ENCODE results near the gene SLC39A9. TPM values are rescaled to one million over a fixed set of nuclear protein-coding genes. Genes with fewer than 3 reads are reported as not detected.

The SLC39A9 gene
- total RNA-seq, 2 experiments from 2014 or later: 47.9 to 48.2 TPM

DNA sequence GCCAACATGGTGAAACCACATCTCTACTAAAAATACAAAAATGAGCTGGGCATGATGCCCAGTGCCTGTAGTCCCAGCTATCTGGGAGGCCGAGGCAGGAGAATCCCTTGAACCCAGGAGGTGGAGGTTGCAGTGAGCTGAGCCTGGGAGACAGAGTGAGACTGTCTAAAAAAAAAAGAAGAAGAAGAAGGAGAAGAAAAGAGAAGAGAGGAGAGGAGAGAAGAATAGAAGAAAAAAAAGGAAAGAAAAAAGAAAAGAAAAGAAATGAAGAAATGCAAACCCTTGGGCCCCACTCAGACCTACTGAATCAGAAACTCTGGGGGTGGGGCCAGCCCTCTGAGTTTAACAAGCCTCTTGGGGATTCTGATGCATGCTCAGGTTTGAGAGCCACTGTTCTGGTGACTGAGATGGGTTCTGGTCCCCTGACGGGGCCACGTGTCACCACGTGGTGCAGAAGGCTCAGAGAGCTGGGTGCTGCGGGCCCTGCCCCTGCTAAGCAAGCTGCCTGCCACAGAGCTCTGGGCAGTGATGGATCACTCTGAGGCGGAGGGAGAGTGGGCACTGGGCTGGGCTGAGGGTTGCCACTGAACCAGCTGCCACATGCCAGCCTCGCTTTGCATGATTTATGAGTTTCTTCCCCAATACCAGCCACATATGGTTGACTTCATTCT, 37.9 kb upstream of the SLC39A9 start:
- Mint-ChIP-seq H3K4me1 (peaks cover 17% of the 10 kb centered on the region), H3K4me3 (no peak overlapping the region), H3K36me3 (no peaks in the 10 kb centered on the region), H3K9me3 (no peaks in the 10 kb centered on the region), H3K27ac (no peak overlapping the region), H3K27me3 (peaks cover 7% of the 10 kb centered on the region)
- no peak for DNase-seq

- no peak for DNase-seq
- Mint-ChIP-seq H3K4me1 (peaks cover 14% of the 10 kb centered on the region), H3K9me3 (no peaks in the 10 kb centered on the region), H3K36me3 (no peaks in the 10 kb centered on the region), H3K27ac (no peak overlapping the region), H3K4me3 (no peak overlapping the region), H3K27me3 (peaks cover 7% of the 10 kb centered on the region)
Measured at GRCh38 chr14:69363055-69363454, 35.4 kb upstream of the SLC39A9 start.

DNA sequence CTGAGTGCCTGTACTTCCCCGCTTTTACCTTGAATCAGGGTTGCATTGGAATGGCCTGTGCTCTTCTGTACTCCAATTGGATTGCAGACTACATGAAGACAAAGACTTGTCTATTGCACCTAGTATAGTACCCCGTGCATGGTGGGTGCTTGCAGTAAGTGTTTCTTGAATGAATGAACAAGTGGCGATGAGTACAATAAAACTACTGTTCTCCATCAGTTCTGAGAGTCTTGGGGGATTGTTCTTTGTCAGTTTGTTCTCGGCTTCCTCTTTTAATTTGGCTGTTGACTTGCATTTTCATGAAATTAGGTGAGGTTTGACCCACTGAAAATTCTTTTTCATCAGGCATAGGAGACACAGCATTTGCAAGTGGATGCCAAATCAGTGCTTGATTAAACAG, 34.5 kb upstream of the SLC39A9 start:
- peaks cover 7% of the 10 kb centered on the region for H3K27me3 Mint-ChIP-seq
- H3K9me3 Mint-ChIP-seq: no peaks in the 10 kb centered on the region
- no peak overlapping the region for H3K4me3 Mint-ChIP-seq
- peaks cover 9% of the 10 kb centered on the region for H3K4me1 Mint-ChIP-seq
- no peak for DNase-seq
- no peak overlapping the region for H3K27ac Mint-ChIP-seq
- no peaks in the 10 kb centered on the region for H3K36me3 Mint-ChIP-seq

- DNase-seq: no peak
- H3K4me1 Mint-ChIP-seq: peaks cover 8% of the 10 kb centered on the region
- no peak overlapping the region for H3K27ac Mint-ChIP-seq
- no peaks in the 10 kb centered on the region for H3K9me3 Mint-ChIP-seq
- H3K36me3 Mint-ChIP-seq: no peaks in the 10 kb centered on the region
- H3K4me3 Mint-ChIP-seq: no peak overlapping the region
- H3K27me3 Mint-ChIP-seq: peaks cover 7% of the 10 kb centered on the region
Measured at GRCh38 chr14:69364378-69364777, 34.1 kb upstream of the SLC39A9 start.

DNA sequence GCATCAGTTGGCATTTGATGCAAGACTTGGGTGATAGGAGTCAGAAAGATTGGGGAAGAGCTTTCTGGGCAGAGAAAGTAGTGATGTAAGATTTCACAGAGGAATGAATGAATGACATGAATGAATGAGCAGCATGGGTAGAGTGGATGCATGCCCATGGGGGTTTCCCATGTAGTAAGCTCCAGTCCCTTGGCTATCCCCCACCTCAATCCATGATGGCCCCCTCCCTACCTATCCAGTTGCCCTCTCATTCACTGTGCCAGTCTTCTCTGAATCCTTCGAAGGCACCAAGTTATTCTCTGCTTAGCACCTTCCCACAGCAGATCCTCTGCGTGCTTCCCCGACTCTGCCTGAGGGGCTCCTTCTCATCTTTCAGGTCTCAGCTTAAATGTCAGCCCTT, 32.4 kb upstream of the SLC39A9 start:
- no peaks in the 10 kb centered on the region for H3K9me3 Mint-ChIP-seq
- H3K27ac Mint-ChIP-seq: no peak overlapping the region
- no peaks in the 10 kb centered on the region for H3K27me3 Mint-ChIP-seq
- no peak overlapping the region for H3K4me3 Mint-ChIP-seq
- DNase-seq: no peak
- H3K4me1 Mint-ChIP-seq: peaks cover 5% of the 10 kb centered on the region
- H3K36me3 Mint-ChIP-seq: no peaks in the 10 kb centered on the region

DNA sequence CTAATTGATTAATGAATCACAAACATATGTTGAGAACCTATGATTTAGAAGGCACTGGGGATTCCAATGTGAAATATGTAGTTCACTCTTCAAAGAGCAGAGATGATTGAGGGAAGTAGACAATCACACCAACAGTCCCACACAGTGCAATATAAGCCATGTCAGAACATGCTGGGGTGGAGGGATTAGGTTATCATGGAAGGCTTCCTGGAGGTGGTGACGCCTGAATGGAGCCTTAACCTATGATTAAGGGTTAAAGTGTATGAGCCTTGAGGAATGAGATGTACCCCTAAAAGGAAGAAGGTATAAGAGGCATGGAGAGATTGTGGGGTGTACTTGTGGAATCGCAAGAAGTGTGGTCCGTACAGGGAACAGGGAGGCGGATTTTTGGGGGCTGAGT, 31.7 kb upstream of the SLC39A9 start:
- Mint-ChIP-seq H3K4me1 (peaks cover 5% of the 10 kb centered on the region), H3K4me3 (no peak overlapping the region), H3K27me3 (no peaks in the 10 kb centered on the region), H3K9me3 (no peaks in the 10 kb centered on the region), H3K36me3 (no peaks in the 10 kb centered on the region), H3K27ac (no peak overlapping the region)
- DNase-seq: no peak

DNA sequence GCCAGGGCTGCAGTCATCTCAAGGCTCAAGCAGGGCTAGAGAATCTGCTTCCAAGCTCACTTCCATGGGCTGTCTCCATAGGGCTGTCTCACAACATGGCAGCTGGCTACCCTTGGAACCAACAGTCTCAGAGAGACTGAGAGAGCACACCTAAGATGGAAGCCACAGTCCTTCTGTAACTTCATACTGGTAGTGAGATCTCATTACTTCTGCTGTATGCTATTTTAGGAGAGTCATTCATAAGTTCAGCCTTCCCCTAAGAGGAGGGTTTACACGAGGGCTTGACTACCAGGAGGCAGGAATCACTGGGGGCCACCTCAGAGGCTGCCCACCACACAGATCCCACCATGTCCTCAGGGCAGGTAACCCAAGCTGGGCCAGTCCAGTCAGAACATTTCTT, 30.1 kb upstream of the SLC39A9 start:
- Mint-ChIP-seq H3K27me3 (no peaks in the 10 kb centered on the region), H3K4me3 (no peak overlapping the region), H3K36me3 (peaks cover 11% of the 10 kb centered on the region), H3K4me1 (peaks cover 14% of the 10 kb centered on the region), H3K9me3 (no peaks in the 10 kb centered on the region), H3K27ac (no peak overlapping the region)
- no peak for DNase-seq

- H3K27me3 Mint-ChIP-seq: no peaks in the 10 kb centered on the region
- no peak overlapping the region for H3K4me3 Mint-ChIP-seq
- DNase-seq: no peak
- no peak overlapping the region for H3K27ac Mint-ChIP-seq
- H3K4me1 Mint-ChIP-seq: peaks cover 28% of the 10 kb centered on the region
- H3K36me3 Mint-ChIP-seq: peaks cover 22% of the 10 kb centered on the region
- H3K9me3 Mint-ChIP-seq: no peaks in the 10 kb centered on the region
Measured at GRCh38 chr14:69370061-69370460, 28.4 kb upstream of the SLC39A9 start.

- Mint-ChIP-seq H3K9me3 (peaks cover 5% of the 10 kb centered on the region), H3K36me3 (peaks cover 43% of the 10 kb centered on the region), H3K4me3 (no peak overlapping the region), H3K4me1 (peaks cover 28% of the 10 kb centered on the region), H3K27me3 (no peaks in the 10 kb centered on the region), H3K27ac (no peak overlapping the region)
- no peak for DNase-seq
Measured at GRCh38 chr14:69372146-69372545, 26.3 kb upstream of the SLC39A9 start.

DNA sequence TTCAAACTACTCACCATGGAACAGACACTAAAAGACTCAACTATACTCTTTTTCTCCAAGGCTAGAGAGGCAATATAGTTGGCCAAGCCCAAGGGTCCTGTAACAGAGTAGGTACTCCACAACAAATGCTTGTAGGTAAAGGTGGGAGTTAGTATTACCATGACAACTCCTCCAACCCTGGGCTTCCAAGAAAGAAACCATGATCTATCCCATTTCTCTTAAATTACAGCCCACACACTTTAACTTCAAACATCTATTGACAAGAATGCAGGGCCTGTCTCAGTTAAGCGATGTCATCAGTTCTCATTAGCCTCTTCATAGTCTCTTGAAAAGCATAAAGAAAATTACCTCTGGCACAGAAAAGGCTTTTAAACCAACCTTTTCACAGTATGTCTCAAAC, 25.4 kb upstream of the SLC39A9 start:
- Mint-ChIP-seq H3K4me1 (peaks cover 27% of the 10 kb centered on the region), H3K27me3 (no peaks in the 10 kb centered on the region), H3K4me3 (peak overlapping the region; percentile 5), H3K27ac (peak overlapping the region; percentile 93), H3K36me3 (peaks cover 46% of the 10 kb centered on the region), H3K9me3 (peaks cover 5% of the 10 kb centered on the region)
- DNase-seq: no peak

- peak overlapping the region; percentile 20 for H3K4me3 Mint-ChIP-seq
- H3K4me1 Mint-ChIP-seq: peaks cover 25% of the 10 kb centered on the region
- no peak for DNase-seq
- peak overlapping the region; percentile 93 for H3K27ac Mint-ChIP-seq
- H3K36me3 Mint-ChIP-seq: peaks cover 50% of the 10 kb centered on the region
- H3K9me3 Mint-ChIP-seq: peaks cover 5% of the 10 kb centered on the region
- no peaks in the 10 kb centered on the region for H3K27me3 Mint-ChIP-seq
Measured at GRCh38 chr14:69374235-69374634, 24.3 kb upstream of the SLC39A9 start.

DNA sequence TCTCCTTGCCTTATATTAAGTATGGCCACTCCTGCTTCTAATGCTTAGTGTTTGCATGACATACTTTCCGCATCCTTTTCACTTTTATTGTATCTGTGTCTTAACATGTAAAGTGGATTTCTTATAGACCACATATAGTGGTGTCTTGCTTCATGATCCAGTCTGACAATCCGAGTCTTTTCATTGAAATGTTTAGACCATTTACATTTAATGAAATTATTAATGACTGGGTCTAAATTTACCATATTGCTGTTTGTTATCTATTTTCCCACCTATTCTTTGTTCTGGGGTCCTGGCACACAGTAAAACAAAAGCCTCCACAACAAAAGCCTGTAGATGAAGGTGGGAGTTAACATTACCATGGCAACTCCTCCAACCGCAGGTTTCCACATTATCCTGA, 23.3 kb upstream of the SLC39A9 start:
- Mint-ChIP-seq H3K4me3 (no peak overlapping the region), H3K27me3 (no peaks in the 10 kb centered on the region), H3K4me1 (peaks cover 25% of the 10 kb centered on the region), H3K36me3 (peaks cover 57% of the 10 kb centered on the region), H3K9me3 (peaks cover 5% of the 10 kb centered on the region), H3K27ac (no peak overlapping the region)
- DNase-seq: no peak

- H3K9me3 Mint-ChIP-seq: peaks cover 5% of the 10 kb centered on the region
- H3K4me3 Mint-ChIP-seq: no peak overlapping the region
- no peaks in the 10 kb centered on the region for H3K27me3 Mint-ChIP-seq
- DNase-seq: no peak
- H3K27ac Mint-ChIP-seq: peak overlapping the region; percentile 5
- H3K4me1 Mint-ChIP-seq: peaks cover 25% of the 10 kb centered on the region
- peaks cover 60% of the 10 kb centered on the region for H3K36me3 Mint-ChIP-seq
Measured at GRCh38 chr14:69375722-69376121, 22.8 kb upstream of the SLC39A9 start.

DNA sequence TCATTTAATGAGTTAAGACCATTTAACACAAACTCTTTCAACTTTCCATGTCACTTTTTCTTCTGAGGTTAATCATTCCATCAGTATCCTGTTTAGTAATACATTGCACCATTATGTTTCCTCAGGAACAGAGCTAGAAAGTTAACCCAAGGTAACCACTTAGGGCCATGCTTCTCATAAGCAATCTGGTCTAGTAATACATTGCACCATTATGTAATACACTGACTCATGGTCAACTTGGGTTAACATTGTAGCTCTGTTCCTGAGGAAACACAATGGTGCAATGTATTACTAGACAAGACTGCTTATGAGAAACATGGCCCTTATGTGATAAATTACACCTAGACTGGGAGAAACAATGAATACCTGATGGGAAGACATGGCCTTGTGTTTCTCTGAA, 22.1 kb upstream of the SLC39A9 start:
- Mint-ChIP-seq H3K9me3 (peaks cover 5% of the 10 kb centered on the region), H3K36me3 (peaks cover 63% of the 10 kb centered on the region), H3K4me3 (no peak overlapping the region), H3K27me3 (no peaks in the 10 kb centered on the region), H3K27ac (no peak overlapping the region), H3K4me1 (peaks cover 25% of the 10 kb centered on the region)
- no peak for DNase-seq

GRCh38 chr14:69378274-69378673, 20.2 kb upstream of the SLC39A9 start:
- peaks cover 54% of the 10 kb centered on the region for H3K36me3 Mint-ChIP-seq
- peaks cover 19% of the 10 kb centered on the region for H3K4me1 Mint-ChIP-seq
- H3K4me3 Mint-ChIP-seq: no peak overlapping the region
- H3K9me3 Mint-ChIP-seq: peaks cover 5% of the 10 kb centered on the region
- DNase-seq: no peak
- H3K27ac Mint-ChIP-seq: no peak overlapping the region
- no peaks in the 10 kb centered on the region for H3K27me3 Mint-ChIP-seq

GRCh38 chr14:69387311-69387710, 11.2 kb upstream of the SLC39A9 start:
- no peak for DNase-seq

More at GRCh38 chr14:69387311-69387710, 11.2 kb upstream of the SLC39A9 start:
- no peaks in the 10 kb centered on the region for H3K27me3 Mint-ChIP-seq
- no peak overlapping the region for H3K27ac Mint-ChIP-seq
- peaks cover 44% of the 10 kb centered on the region for H3K4me1 Mint-ChIP-seq
- peaks cover 39% of the 10 kb centered on the region for H3K36me3 Mint-ChIP-seq
- H3K9me3 Mint-ChIP-seq: no peaks in the 10 kb centered on the region
- H3K4me3 Mint-ChIP-seq: no peak overlapping the region

Data from activated naive CD8-positive, alpha-beta T cell treated with anti-CD3 and anti-CD28 coated beads for 36 hours (primary cell).